ENCODE measurements around the gene SIGLEC8. TPM values are rescaled to one million over a fixed set of nuclear protein-coding genes. Genes with fewer than 3 reads are reported as not detected.

The SIGLEC8 gene
- total RNA-seq, 1 experiment from 2014 or later: not detected

- H3K27ac Mint-ChIP-seq: no peak overlapping the region
- no peak overlapping the region for H3K4me3 Mint-ChIP-seq
- ChIA-PET POLR2A (no interaction called here), CTCF (interaction anchor here (0.6 to 7.5 kb wide), 4 partner anchors 32 to 188 kb away, joined by 3 to 65 read pairs (median 4); no protein-coding TSS in a partner anchor)
- no peaks in the 10 kb centered on the region for H3K9me3 Mint-ChIP-seq
- H3K27me3 Mint-ChIP-seq (ENCODE audit: low read depth): peaks cover 56% of the 10 kb centered on the region
- no peaks in the 10 kb centered on the region for H3K4me1 Mint-ChIP-seq
- H3K36me3 Mint-ChIP-seq: no peaks in the 10 kb centered on the region
- TF ChIP-seq, protein P1, sequence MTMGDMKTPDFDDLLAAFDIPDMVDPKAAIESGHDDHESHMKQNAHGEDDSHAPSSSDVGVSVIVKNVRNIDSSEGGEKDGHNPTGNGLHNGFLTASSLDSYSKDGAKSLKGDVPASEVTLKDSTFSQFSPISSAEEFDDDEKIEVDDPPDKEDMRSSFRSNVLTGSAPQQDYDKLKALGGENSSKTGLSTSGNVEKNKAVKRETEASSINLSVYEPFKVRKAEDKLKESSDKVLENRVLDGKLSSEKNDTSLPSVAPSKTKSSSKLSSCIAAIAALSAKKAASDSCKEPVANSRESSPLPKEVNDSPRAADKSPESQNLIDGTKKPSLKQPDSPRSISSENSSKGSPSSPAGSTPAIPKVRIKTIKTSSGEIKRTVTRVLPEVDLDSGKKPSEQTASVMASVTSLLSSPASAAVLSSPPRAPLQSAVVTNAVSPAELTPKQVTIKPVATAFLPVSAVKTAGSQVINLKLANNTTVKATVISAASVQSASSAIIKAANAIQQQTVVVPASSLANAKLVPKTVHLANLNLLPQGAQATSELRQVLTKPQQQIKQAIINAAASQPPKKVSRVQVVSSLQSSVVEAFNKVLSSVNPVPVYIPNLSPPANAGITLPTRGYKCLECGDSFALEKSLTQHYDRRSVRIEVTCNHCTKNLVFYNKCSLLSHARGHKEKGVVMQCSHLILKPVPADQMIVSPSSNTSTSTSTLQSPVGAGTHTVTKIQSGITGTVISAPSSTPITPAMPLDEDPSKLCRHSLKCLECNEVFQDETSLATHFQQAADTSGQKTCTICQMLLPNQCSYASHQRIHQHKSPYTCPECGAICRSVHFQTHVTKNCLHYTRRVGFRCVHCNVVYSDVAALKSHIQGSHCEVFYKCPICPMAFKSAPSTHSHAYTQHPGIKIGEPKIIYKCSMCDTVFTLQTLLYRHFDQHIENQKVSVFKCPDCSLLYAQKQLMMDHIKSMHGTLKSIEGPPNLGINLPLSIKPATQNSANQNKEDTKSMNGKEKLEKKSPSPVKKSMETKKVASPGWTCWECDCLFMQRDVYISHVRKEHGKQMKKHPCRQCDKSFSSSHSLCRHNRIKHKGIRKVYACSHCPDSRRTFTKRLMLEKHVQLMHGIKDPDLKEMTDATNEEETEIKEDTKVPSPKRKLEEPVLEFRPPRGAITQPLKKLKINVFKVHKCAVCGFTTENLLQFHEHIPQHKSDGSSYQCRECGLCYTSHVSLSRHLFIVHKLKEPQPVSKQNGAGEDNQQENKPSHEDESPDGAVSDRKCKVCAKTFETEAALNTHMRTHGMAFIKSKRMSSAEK (CRISPR knock-in tag; IDR thresholded peaks at IDR 0.05; ENCODE audit: borderline replicate concordance): no peak
- no peak for TF ChIP-seq GRHL2 (CRISPR knock-in tag; IDR thresholded peaks at IDR 0.05; ENCODE audit: insufficient replicate concordance, severe bottlenecking)
- no peak for TF ChIP-seq ZNF416 (CRISPR knock-in tag; IDR thresholded peaks at IDR 0.05)
- TF ChIP-seq EMX1 (CRISPR knock-in tag; IDR thresholded peaks at IDR 0.05): no peak
- TF ChIP-seq, protein P2, sequence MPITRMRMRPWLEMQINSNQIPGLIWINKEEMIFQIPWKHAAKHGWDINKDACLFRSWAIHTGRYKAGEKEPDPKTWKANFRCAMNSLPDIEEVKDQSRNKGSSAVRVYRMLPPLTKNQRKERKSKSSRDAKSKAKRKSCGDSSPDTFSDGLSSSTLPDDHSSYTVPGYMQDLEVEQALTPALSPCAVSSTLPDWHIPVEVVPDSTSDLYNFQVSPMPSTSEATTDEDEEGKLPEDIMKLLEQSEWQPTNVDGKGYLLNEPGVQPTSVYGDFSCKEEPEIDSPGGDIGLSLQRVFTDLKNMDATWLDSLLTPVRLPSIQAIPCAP (CRISPR knock-in tag; IDR thresholded peaks at IDR 0.05): no peak
- TF ChIP-seq ETV6 (CRISPR knock-in tag; IDR thresholded peaks at IDR 0.05): no peak
- TF ChIP-seq ZNF138 (CRISPR knock-in tag; conservative IDR thresholded peaks at IDR 0.05): no peak
- no peak for TF ChIP-seq TEAD1 (CRISPR knock-in tag; IDR thresholded peaks at IDR 0.05)
- no peak for TF ChIP-seq ZNF396 (CRISPR knock-in tag; IDR thresholded peaks at IDR 0.05; ENCODE audit: borderline replicate concordance)
- no peak for TF ChIP-seq ZNF121 (CRISPR knock-in tag; IDR thresholded peaks at IDR 0.05)
- TF ChIP-seq, protein P3, sequence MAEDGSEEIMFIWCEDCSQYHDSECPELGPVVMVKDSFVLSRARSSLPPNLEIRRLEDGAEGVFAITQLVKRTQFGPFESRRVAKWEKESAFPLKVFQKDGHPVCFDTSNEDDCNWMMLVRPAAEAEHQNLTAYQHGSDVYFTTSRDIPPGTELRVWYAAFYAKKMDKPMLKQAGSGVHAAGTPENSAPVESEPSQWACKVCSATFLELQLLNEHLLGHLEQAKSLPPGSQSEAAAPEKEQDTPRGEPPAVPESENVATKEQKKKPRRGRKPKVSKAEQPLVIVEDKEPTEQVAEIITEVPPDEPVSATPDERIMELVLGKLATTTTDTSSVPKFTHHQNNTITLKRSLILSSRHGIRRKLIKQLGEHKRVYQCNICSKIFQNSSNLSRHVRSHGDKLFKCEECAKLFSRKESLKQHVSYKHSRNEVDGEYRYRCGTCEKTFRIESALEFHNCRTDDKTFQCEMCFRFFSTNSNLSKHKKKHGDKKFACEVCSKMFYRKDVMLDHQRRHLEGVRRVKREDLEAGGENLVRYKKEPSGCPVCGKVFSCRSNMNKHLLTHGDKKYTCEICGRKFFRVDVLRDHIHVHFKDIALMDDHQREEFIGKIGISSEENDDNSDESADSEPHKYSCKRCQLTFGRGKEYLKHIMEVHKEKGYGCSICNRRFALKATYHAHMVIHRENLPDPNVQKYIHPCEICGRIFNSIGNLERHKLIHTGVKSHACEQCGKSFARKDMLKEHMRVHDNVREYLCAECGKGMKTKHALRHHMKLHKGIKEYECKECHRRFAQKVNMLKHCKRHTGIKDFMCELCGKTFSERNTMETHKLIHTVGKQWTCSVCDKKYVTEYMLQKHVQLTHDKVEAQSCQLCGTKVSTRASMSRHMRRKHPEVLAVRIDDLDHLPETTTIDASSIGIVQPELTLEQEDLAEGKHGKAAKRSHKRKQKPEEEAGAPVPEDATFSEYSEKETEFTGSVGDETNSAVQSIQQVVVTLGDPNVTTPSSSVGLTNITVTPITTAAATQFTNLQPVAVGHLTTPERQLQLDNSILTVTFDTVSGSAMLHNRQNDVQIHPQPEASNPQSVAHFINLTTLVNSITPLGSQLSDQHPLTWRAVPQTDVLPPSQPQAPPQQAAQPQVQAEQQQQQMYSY (CRISPR knock-in tag; IDR thresholded peaks at IDR 0.05): no peak
- TF ChIP-seq RELA (CRISPR knock-in tag; IDR thresholded peaks at IDR 0.05; ENCODE audit: borderline replicate concordance): no peak
- TF ChIP-seq, protein P4, sequence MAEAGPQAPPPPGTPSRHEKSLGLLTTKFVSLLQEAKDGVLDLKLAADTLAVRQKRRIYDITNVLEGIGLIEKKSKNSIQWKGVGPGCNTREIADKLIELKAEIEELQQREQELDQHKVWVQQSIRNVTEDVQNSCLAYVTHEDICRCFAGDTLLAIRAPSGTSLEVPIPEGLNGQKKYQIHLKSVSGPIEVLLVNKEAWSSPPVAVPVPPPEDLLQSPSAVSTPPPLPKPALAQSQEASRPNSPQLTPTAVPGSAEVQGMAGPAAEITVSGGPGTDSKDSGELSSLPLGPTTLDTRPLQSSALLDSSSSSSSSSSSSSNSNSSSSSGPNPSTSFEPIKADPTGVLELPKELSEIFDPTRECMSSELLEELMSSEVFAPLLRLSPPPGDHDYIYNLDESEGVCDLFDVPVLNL (CRISPR knock-in tag; IDR thresholded peaks at IDR 0.05; ENCODE audit: borderline replicate concordance, low read depth): no peak
- TF ChIP-seq HMGXB4 (CRISPR knock-in tag; IDR thresholded peaks at IDR 0.05): no peak
- TF ChIP-seq, protein P5, sequence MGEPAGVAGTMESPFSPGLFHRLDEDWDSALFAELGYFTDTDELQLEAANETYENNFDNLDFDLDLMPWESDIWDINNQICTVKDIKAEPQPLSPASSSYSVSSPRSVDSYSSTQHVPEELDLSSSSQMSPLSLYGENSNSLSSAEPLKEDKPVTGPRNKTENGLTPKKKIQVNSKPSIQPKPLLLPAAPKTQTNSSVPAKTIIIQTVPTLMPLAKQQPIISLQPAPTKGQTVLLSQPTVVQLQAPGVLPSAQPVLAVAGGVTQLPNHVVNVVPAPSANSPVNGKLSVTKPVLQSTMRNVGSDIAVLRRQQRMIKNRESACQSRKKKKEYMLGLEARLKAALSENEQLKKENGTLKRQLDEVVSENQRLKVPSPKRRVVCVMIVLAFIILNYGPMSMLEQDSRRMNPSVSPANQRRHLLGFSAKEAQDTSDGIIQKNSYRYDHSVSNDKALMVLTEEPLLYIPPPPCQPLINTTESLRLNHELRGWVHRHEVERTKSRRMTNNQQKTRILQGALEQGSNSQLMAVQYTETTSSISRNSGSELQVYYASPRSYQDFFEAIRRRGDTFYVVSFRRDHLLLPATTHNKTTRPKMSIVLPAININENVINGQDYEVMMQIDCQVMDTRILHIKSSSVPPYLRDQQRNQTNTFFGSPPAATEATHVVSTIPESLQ (CRISPR knock-in tag; IDR thresholded peaks at IDR 0.05): no peak
- no peak for TF ChIP-seq ZNF423 (CRISPR knock-in tag; IDR thresholded peaks at IDR 0.05)
- no peak for TF ChIP-seq FOXP1 (CRISPR knock-in tag; IDR thresholded peaks at IDR 0.05; ENCODE audit: borderline replicate concordance)
- no peak for TF ChIP-seq OVOL2 (CRISPR knock-in tag; IDR thresholded peaks at IDR 0.05; ENCODE audit: borderline replicate concordance)
- DNase-seq (ENCODE audit: low spot score): no peak
- no peak for ATAC-seq
Measured at GRCh38 chr19:51469629-51470028, 11.4 kb upstream of the SIGLEC8 start.

Data from WTC11 (cell line).